KMS-11 (cell line): Measurements from ENCODE around the gene CDHR4.

ENCODE experiments used
- H2AFZ ChIP-seq: fragments of 200-600 bp; sonication (generic); 2 replicates; pipeline ENCODE4 v1.6.1; 2016; ENCODE audit warnings: antibody characterized with exemption, mixed run types, low read depth
- H3K27ac ChIP-seq: fragments of 200-600 bp; sonication (generic); 2 replicates; pipeline ENCODE4 v1.6.1; 2016; ENCODE audit warnings: mild to moderate bottlenecking, mixed run types
- H3K27me3 ChIP-seq: fragments of 200-600 bp; sonication (generic); 2 replicates; pipeline ENCODE4 v1.6.1; 2017; ENCODE audit warnings: mild to moderate bottlenecking, low read depth, mixed run types, moderate library complexity; ENCODE audit not compliant: insufficient read depth
- H3K36me3 ChIP-seq: fragments of 200-600 bp; sonication (generic); 2 replicates; pipeline ENCODE4 v1.6.1; 2017; ENCODE audit warnings: mild to moderate bottlenecking, mixed run types; ENCODE audit not compliant: insufficient read depth
- H3K4me1 ChIP-seq: fragments of 200-600 bp; sonication (generic); 2 replicates; pipeline ENCODE4 v1.6.1; 2016; ENCODE audit warnings: mild to moderate bottlenecking, low read depth, mixed run types; ENCODE audit not compliant: poor library complexity, severe bottlenecking
- H3K4me2 ChIP-seq: fragments of 200-600 bp; sonication (generic); 2 replicates; pipeline ENCODE4 v1.7.0; 2016; ENCODE audit warnings: mild to moderate bottlenecking, mixed run types
- H3K4me3 ChIP-seq: fragments of 200-600 bp; sonication (generic); IDR thresholded peaks from 2 replicates; pipeline ENCODE4 v1.6.1; 2017; ENCODE audit warnings: low read depth, low read length, mixed read lengths; ENCODE audit not compliant: insufficient read depth
- H3K79me2 ChIP-seq: fragments of 200-600 bp; sonication (generic); 2 replicates; pipeline ENCODE4 v1.6.1; 2016; ENCODE audit warnings: low read depth, mixed run types; ENCODE audit not compliant: insufficient read depth
- H3K9ac ChIP-seq: fragments of 200-600 bp; sonication (generic); 2 replicates; pipeline ENCODE4 v1.6.1; 2016; ENCODE audit warnings: mild to moderate bottlenecking, mixed run types
- H4K20me1 ChIP-seq: fragments of 200-600 bp; sonication (generic); 2 replicates; pipeline ENCODE4 v1.6.1; 2016; ENCODE audit warnings: mild to moderate bottlenecking, mixed run types; ENCODE audit not compliant: insufficient read depth
- TF ChIP-seq, protein P1 (sequence below): fragments of 200-600 bp; sonication (generic); conservative IDR thresholded peaks from 2 replicates; pipeline ENCODE4 v1.6.1; 2017; ENCODE audit warnings: low read depth, mild to moderate bottlenecking, antibody characterized with exemption, low read length, moderate library complexity, mixed read lengths

CDHR4 gene, protein sequence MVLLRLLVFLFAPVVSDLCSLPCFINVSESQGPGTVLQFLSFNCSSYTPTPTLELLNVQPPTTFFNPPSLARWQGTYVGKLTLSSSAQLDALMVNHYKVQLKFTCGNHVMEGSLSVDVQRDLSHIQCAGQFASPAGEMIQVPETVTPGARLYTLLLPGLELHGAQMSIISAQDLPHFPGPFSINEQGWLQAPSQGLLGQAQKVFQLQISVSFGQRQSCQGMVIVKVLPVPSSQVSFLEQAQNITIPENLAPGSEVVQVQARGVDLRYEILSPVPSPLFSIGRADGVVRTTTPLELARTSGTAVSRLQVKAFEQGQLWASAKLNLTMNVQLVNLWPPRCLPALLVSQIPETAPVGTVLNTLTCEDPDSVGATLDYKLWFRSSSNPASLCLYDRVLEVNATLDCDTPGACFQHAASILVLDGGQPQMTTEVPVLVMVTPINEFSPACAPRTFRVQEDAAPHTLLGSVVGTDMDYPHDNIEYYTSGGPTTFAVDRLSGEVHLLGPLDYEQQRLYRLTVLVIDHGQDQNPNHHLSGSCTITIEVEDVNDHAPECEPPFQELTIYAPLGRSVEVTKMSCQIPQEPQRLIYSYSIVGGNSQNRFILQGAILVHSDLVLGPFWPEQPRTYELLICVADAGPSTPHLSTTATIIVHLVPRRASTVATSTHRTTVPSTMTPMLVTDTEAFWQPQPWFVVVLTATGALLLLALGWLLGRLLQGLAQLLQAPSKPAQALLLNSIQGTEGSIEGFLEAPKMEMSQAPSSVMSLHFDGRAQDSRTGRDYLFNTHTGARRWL

DNA sequence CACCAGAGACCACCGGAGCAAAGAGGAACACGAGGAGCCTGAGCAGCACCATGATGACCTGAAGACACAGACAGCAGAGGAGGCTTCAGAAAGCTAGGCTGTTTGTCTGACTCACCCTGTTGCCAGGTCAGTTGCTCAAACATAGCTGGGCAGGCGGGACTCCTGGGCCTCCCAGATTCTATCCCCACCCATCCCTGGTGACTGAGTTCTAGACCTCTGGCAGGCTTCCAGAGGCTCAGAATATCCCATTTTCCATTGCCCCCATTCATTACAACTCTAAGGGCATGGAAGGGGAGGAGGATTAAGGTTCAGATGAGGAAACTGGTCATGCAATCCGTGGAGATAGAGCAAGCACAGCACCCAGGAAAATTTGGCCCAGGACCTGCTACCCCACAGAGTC lies at the start of gene CDHR4:
CDHR4 (minus strand) TSS at position 113 of the 400 bp plus-strand sequence; CDS start at position 52, 61 bp downstream.
- TF ChIP-seq, protein P1, sequence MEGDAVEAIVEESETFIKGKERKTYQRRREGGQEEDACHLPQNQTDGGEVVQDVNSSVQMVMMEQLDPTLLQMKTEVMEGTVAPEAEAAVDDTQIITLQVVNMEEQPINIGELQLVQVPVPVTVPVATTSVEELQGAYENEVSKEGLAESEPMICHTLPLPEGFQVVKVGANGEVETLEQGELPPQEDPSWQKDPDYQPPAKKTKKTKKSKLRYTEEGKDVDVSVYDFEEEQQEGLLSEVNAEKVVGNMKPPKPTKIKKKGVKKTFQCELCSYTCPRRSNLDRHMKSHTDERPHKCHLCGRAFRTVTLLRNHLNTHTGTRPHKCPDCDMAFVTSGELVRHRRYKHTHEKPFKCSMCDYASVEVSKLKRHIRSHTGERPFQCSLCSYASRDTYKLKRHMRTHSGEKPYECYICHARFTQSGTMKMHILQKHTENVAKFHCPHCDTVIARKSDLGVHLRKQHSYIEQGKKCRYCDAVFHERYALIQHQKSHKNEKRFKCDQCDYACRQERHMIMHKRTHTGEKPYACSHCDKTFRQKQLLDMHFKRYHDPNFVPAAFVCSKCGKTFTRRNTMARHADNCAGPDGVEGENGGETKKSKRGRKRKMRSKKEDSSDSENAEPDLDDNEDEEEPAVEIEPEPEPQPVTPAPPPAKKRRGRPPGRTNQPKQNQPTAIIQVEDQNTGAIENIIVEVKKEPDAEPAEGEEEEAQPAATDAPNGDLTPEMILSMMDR = no peak
- Histone ChIP-seq H3K4me3 (no peak within 1 kb of the TSS), H3K27ac (no peak within 1 kb of the TSS), H3K4me1 (no peaks in the 10 kb centered on the region), H3K79me2 (no peaks in the 10 kb centered on the region), H2AFZ (no peak within 1 kb of the TSS), H3K4me2 (no peak within 1 kb of the TSS), H3K9ac (no peak within 1 kb of the TSS), H4K20me1 (no peaks in the 10 kb centered on the region), H3K27me3 (no peaks in the 10 kb centered on the region; the same call in 1 of the 2 replicates), H3K36me3 (no peaks in the 10 kb centered on the region)

DNA sequence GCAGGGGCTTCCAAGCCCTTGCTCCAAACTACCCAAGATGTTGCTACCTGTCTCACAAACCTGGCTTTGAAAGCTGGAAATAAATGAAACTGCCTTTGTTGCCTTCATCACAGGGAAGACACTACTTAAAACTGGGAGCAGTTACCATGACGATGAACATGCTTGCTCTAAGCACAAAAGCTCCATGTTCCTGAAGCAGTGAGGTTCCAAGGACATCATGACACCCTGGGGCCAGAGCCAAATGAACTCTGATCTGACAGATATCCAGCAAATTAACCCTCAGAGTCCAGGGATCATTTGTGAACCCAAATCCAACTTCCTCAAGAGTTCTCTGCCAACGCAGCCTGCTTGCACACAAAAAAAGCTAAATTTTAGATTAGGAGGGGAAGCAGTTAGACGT lies 46.0 kb upstream of the CDHR4 start:
- H3K9ac ChIP-seq = no peak overlapping the region
- TF ChIP-seq, protein P1 = no peak
- no peaks in the 10 kb centered on the region for H3K4me1 ChIP-seq
- no peak overlapping the region for H3K4me2 ChIP-seq
- H3K36me3 ChIP-seq = no peaks in the 10 kb centered on the region
- no peak overlapping the region for H3K27ac ChIP-seq
- H3K27me3 ChIP-seq = no peaks in the 10 kb centered on the region
- H3K4me3 ChIP-seq = no peak overlapping the region
- no peaks in the 10 kb centered on the region for H3K79me2 ChIP-seq
- H2AFZ ChIP-seq = no peak overlapping the region
- H4K20me1 ChIP-seq = no peaks in the 10 kb centered on the region

DNA sequence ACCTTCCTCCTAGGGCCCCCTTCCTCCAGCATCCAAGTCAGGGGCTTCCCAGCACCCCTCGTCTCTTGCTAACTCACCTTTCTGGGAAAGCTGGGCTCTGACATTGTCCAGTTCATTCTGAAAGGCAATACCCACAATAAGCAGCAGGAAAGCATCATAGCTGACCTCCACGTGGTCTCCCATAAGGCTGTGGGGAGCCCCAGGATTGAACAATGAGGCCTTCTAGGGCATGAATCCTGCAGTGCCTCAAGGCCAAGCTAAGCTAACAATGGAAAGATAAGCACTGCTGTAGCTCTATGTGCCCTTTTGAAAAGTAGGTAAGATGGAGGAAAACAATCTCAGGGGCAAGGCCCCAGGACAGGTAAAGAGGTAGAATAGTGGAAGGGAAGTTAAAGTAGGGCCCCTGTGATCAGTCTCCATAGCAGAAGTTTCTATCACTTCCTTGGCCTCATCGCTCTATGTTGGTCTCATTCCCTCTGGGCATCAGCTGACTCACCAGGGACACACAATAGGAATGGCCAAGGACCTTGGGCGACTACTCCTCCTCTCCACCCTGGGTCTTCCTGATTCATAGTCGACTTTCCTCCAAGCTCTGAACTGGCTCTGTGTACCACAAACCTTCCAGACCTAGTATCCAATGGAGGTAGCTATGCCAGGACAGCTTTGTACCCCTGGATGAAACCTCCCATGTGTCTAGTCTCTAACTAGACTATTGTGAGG lies 45.0 kb upstream of the CDHR4 start:
- H3K4me3 ChIP-seq = no peak overlapping the region
- no peaks in the 10 kb centered on the region for H3K36me3 ChIP-seq
- no peak overlapping the region for H3K9ac ChIP-seq
- no peak overlapping the region for H3K4me2 ChIP-seq
- no peaks in the 10 kb centered on the region for H4K20me1 ChIP-seq
- H3K27me3 ChIP-seq = no peaks in the 10 kb centered on the region
- no peak overlapping the region for H2AFZ ChIP-seq
- no peak overlapping the region for H3K27ac ChIP-seq
- H3K4me1 ChIP-seq = no peaks in the 10 kb centered on the region
- TF ChIP-seq, protein P1 = no peak
- no peaks in the 10 kb centered on the region for H3K79me2 ChIP-seq

DNA sequence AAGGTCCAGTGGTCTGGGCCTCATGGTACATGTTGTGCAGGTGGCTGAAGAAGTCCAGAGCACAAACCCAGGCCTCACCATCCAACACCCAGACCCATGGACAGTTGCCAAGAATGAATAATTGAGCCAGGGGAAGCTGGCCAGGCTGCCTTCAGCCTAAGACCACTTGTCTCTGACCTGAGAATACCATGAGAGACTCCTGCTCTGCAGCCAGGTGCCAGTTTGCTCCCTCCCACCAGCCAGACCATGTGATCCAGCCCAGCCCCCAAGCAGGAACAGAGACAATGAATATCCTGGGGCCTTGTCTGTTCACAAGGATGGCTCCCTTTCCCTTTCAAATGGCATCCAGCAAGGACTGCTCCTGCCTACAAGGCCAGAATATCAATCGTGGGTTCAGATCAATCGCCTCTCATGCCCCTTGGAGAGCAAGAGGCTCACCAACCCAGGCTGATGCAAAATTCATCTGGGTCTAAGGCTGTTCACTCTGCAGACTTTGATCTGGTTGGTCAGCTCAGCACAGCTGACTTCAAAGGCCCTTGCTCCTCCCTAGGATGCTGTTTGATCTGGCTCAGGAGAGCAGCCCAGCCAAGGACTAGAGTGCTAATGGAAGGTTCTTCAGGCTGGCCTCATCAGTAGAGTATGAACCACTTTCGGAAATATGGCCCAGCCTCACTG lies 43.3 kb upstream of the CDHR4 start:
- no peaks in the 10 kb centered on the region for H3K79me2 ChIP-seq
- no peaks in the 10 kb centered on the region for H3K36me3 ChIP-seq

More for the DNA sequence above, 43.3 kb upstream of the CDHR4 start:
- Histone ChIP-seq H3K4me2 (no peak overlapping the region), H3K4me3 (no peak overlapping the region), H3K9ac (no peak overlapping the region), H3K27me3 (no peaks in the 10 kb centered on the region), H3K4me1 (no peaks in the 10 kb centered on the region), H4K20me1 (no peaks in the 10 kb centered on the region), H2AFZ (no peak overlapping the region), H3K27ac (no peak overlapping the region)
- TF ChIP-seq, protein P1 = no peak
